K562 (cell line): ENCODE data around the gene NAPEPLD. TPM values are rescaled to one million over a fixed set of nuclear protein-coding genes. Genes with fewer than 3 reads are reported as not detected.

Source experiments
- CAMTA2 ChIP-seq: fragments of 250-450 bp; sonication (Bioruptor Pico); conservative IDR thresholded peaks from 2 replicates; pipeline ENCODE4 v1.5.1; 2022
- CC2D1A ChIP-seq: fragments of 450-650 bp; IDR thresholded peaks from 2 replicates; pipeline ENCODE4 v1.6.1; 2017; ENCODE audit warnings: mild to moderate bottlenecking
- CREB3 ChIP-seq: fragments of 450-650 bp; conservative IDR thresholded peaks from 2 replicates; pipeline ENCODE4 v1.6.1; 2016; ENCODE audit warnings: missing genetic modification characterization, low read depth, mild to moderate bottlenecking, missing compliant biosample characterization, moderate library complexity
- DDX20 ChIP-seq: fragments of 450-650 bp; IDR thresholded peaks from 2 replicates; pipeline ENCODE4 v1.6.1; 2016; ENCODE audit warnings: missing genetic modification characterization, low read depth, mild to moderate bottlenecking, missing compliant biosample characterization, moderate library complexity
- IFI16 ChIP-seq: fragments of 250-450 bp; sonication (Bioruptor Pico); IDR thresholded peaks from 2 replicates; pipeline ENCODE4 v2.1.2; 2022; ENCODE audit warnings: mild to moderate bottlenecking, inconsistent platforms
- IRF2 ChIP-seq: sonication (generic); formaldehyde crosslinking; IDR thresholded peaks from 2 replicates; pipeline ENCODE4 v1.8.1; 2022; ENCODE audit warnings: mild to moderate bottlenecking, missing genetic modification reagents
- JUND ChIP-seq, 2 experiments: IDR thresholded peaks; 2 replicates in 1 of 2; 3 replicates in 1 of 2; pipeline ENCODE4 v1.6.1; 2011; ENCODE audit warnings: borderline replicate concordance in 2 of 2, low read depth in 2 of 2, low read length in 2 of 2, improper control_type of control experiment in 1 of 2, missing biosample characterization in 1 of 2, missing genetic modification characterization in 1 of 2, missing genetic modification reagents in 1 of 2
- KDM2B ChIP-seq: fragments of 250-450 bp; sonication (Bioruptor Pico); IDR thresholded peaks from 2 replicates; pipeline ENCODE4 v1.8.0; 2021; ENCODE audit warnings: mild to moderate bottlenecking, moderate library complexity
- LARP7 ChIP-seq: fragments of 450-650 bp; IDR thresholded peaks from 2 replicates; pipeline ENCODE4 v1.6.1; 2016
- NFXL1 ChIP-seq: fragments of 450-650 bp; formaldehyde crosslinking; IDR thresholded peaks from 2 replicates; pipeline ENCODE4 v1.4.0; 2021; ENCODE audit warnings: mild to moderate bottlenecking
- PML ChIP-seq: IDR thresholded peaks from 2 replicates; pipeline ENCODE4 v1.6.1; 2012; ENCODE audit warnings: low read length, inconsistent platforms
- POLR2A ChIP-seq: fragments of 450-650 bp; conservative IDR thresholded peaks from 2 replicates; pipeline ENCODE4 v1.6.1; 2016
- PURB ChIP-seq: sonication (generic); formaldehyde crosslinking; IDR thresholded peaks from 2 replicates; pipeline ENCODE4 v1.9.0; 2021; ENCODE audit warnings: low read depth, mild to moderate bottlenecking, missing genetic modification reagents
- SP1 ChIP-seq: sonication (generic); formaldehyde crosslinking; IDR thresholded peaks from 2 replicates; pipeline ENCODE4 v1.8.1; 2022; ENCODE audit warnings: mild to moderate bottlenecking, missing genetic modification reagents
- ZC3H11A ChIP-seq: IDR thresholded peaks from 2 replicates; pipeline ENCODE4 v1.6.1; 2012; ENCODE audit warnings: low read depth, low read length, improper control_type of control experiment
- ZNF184 ChIP-seq: sonication (generic); formaldehyde crosslinking; IDR thresholded peaks from 2 replicates; pipeline ENCODE4 v1.5.0; 2020; ENCODE audit warnings: missing genetic modification reagents
- ZNF354B ChIP-seq: fragments of 250-450 bp; sonication (Bioruptor Pico); IDR thresholded peaks from 2 replicates; pipeline ENCODE4 v1.4.0; 2020
- ZNF445 ChIP-seq: fragments of 250-450 bp; sonication (Bioruptor Pico); IDR thresholded peaks from 2 replicates; pipeline ENCODE4 v1.4.0; 2020; ENCODE audit warnings: low read depth, mild to moderate bottlenecking, moderate library complexity
- polyA plus RNA-seq, 8 experiments: library from polyadenylated mRNA; depleted of rRNA in 4 of 8; stranded (reverse) in 5 of 8; unstranded in 3 of 8; fragments of >200 nt; fragmentation: Nextera tagmentation in 2 of 8; fragmentation: Illumina TruSeq in 1 of 8; extraction: Ambion mirVana in 2 of 8; extraction: Trizol in 1 of 8; gene quantifications; 2 replicates each; pipeline versions ENCODE4 v1.2.1 to v1.2.3, GENCODE V29; 2011 to 2014; ENCODE audit warnings: inconsistent platforms in 1 of 8, missing spikeins in 1 of 8
- total RNA-seq, 7 experiments: library from RNA; depleted of rRNA in 6 of 7; stranded (reverse); fragments of >200 nt in 6 of 7; fragmentation: Illumina TruSeq in 2 of 7; extraction: Trizol in 2 of 7; gene quantifications; 2 replicates each; pipeline versions ENCODE4 v1.2.1 to v1.2.3, GENCODE V29; 2011 to 2021; ENCODE audit warnings: low replicate concordance in 1 of 7
- TF ChIP-seq, protein P1 (sequence below), 2 experiments: fragments of 450-650 bp; IDR thresholded peaks; 2 replicates each; pipeline ENCODE4 v1.6.1; 2018; ENCODE audit warnings: mild to moderate bottlenecking in 2 of 2, low read depth in 1 of 2; ENCODE audit not compliant: partially characterized antibody in 2 of 2
- TF ChIP-seq, protein P2 (sequence below), 2 experiments: fragments of 450-650 bp; conservative IDR thresholded peaks; 2 replicates each; pipeline ENCODE4 v1.6.1; 2017; ENCODE audit warnings: mild to moderate bottlenecking in 2 of 2, moderate library complexity in 2 of 2
- TF ChIP-seq, protein P3 (sequence below): fragments of 250-450 bp; sonication (Bioruptor Pico); IDR thresholded peaks from 2 replicates; pipeline ENCODE4 v1.9.0; 2021; ENCODE audit warnings: mild to moderate bottlenecking
- TF ChIP-seq, protein P4 (sequence below): sonication (generic); formaldehyde crosslinking; IDR thresholded peaks from 2 replicates; pipeline ENCODE4 v1.8.0; 2022; ENCODE audit warnings: missing genetic modification reagents, mild to moderate bottlenecking, borderline replicate concordance

NAPEPLD gene
- total and polyA plus RNA-seq, 9 of the 15 experiments (the other 6 are each of a cell fraction or from before 2014, with no cell fraction given), result 3.2 to 11.0 (median 7.5) TPM

DNA sequence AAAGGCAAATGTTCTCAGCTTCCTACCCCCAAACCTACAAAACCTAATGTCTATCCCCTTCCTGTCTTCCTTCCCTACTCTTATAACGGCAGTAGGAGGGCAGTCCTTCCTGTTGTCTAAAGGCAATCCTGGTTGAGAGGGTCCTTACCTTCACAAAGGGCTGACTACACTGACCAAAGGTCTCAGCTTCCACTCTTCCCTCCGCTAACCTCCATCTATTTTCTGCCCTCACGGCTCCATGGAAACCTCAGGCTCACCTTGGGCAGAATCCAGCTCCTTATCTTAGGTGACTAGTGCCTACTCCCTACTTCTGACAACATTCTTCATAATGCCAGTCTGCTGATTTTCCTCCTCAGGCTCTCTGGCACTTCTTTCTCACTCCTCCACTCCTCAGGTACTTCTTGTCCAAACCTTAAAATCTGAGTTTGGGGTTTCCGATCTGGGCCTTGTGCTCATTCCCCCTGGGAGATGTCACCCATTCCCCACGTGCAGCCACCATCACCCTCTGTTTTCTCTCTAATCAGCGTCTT, 74.8 kb downstream of the NAPEPLD start (continued):
- TF ChIP-seq, protein P1, sequence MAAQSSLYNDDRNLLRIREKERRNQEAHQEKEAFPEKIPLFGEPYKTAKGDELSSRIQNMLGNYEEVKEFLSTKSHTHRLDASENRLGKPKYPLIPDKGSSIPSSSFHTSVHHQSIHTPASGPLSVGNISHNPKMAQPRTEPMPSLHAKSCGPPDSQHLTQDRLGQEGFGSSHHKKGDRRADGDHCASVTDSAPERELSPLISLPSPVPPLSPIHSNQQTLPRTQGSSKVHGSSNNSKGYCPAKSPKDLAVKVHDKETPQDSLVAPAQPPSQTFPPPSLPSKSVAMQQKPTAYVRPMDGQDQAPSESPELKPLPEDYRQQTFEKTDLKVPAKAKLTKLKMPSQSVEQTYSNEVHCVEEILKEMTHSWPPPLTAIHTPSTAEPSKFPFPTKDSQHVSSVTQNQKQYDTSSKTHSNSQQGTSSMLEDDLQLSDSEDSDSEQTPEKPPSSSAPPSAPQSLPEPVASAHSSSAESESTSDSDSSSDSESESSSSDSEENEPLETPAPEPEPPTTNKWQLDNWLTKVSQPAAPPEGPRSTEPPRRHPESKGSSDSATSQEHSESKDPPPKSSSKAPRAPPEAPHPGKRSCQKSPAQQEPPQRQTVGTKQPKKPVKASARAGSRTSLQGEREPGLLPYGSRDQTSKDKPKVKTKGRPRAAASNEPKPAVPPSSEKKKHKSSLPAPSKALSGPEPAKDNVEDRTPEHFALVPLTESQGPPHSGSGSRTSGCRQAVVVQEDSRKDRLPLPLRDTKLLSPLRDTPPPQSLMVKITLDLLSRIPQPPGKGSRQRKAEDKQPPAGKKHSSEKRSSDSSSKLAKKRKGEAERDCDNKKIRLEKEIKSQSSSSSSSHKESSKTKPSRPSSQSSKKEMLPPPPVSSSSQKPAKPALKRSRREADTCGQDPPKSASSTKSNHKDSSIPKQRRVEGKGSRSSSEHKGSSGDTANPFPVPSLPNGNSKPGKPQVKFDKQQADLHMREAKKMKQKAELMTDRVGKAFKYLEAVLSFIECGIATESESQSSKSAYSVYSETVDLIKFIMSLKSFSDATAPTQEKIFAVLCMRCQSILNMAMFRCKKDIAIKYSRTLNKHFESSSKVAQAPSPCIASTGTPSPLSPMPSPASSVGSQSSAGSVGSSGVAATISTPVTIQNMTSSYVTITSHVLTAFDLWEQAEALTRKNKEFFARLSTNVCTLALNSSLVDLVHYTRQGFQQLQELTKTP (IDR thresholded peaks at IDR 0.05; ENCODE audit: low read depth in 1 of 2, partially characterized antibody in 2 of 2), result peak in 1 of 2 experiments; percentile 14
- TF ChIP-seq POLR2A (no peak), SP1 (CRISPR knock-in tag) (no peak), ZNF445 (CRISPR knock-in tag) (no peak), ZC3H11A (no peak), IFI16 (no peak), IRF2 (CRISPR knock-in tag) (no peak), ZNF354B (CRISPR knock-in tag) (no peak), KDM2B (no peak), ZNF184 (CRISPR knock-in tag) (no peak), CAMTA2 (CRISPR knock-in tag) (no peak), LARP7 (no peak), PURB (CRISPR knock-in tag) (no peak), CREB3 (tag) (no peak), CC2D1A (0 out of 2 replicates have a peak, but pooled peaks have one; percentile 45), NFXL1 (0 out of 2 replicates have a peak, but pooled peaks have one; percentile 42), JUND (IDR thresholded peaks at IDR 0.05; ENCODE audit: borderline replicate concordance, low read depth, low read length) (no peak), JUND (tag; IDR thresholded peaks at IDR 0.05; ENCODE audit: borderline replicate concordance, low read depth, low read length) (no peak), DDX20 (no peak), PML (no peak)
- TF ChIP-seq, protein P2, sequence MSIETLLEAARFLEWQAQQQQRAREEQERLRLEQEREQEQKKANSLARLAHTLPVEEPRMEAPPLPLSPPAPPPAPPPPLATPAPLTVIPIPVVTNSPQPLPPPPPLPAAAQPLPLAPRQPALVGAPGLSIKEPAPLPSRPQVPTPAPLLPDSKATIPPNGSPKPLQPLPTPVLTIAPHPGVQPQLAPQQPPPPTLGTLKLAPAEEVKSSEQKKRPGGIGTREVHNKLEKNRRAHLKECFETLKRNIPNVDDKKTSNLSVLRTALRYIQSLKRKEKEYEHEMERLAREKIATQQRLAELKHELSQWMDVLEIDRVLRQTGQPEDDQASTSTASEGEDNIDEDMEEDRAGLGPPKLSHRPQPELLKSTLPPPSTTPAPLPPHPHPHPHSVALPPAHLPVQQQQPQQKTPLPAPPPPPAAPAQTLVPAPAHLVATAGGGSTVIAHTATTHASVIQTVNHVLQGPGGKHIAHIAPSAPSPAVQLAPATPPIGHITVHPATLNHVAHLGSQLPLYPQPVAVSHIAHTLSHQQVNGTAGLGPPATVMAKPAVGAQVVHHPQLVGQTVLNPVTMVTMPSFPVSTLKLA (conservative IDR thresholded peaks at IDR 0.05), result no peak
- TF ChIP-seq, protein P3, sequence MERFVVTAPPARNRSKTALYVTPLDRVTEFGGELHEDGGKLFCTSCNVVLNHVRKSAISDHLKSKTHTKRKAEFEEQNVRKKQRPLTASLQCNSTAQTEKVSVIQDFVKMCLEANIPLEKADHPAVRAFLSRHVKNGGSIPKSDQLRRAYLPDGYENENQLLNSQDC (CRISPR knock-in tag), result 0 out of 2 replicates have a peak, but pooled peaks have one; percentile 2
- TF ChIP-seq, protein P4, sequence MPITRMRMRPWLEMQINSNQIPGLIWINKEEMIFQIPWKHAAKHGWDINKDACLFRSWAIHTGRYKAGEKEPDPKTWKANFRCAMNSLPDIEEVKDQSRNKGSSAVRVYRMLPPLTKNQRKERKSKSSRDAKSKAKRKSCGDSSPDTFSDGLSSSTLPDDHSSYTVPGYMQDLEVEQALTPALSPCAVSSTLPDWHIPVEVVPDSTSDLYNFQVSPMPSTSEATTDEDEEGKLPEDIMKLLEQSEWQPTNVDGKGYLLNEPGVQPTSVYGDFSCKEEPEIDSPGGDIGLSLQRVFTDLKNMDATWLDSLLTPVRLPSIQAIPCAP (CRISPR knock-in tag), result no peak
